ENCODE data around the gene SLC15A2. TPM values are rescaled to one million over a fixed set of nuclear protein-coding genes. Genes with fewer than 3 reads are reported as not detected.

The SLC15A2 gene
- total and polyA plus RNA-seq, 2 experiments from 2014 or later, result 0.26 to 0.90 TPM

GRCh38 chr3:121980450-121980796, 86.2 kb downstream of the SLC15A2 start (continued):
- no peak for TF ChIP-seq ZNF462 (CRISPR knock-in tag; IDR thresholded peaks at IDR 0.05)
- TF ChIP-seq CTCF (conservative IDR thresholded peaks at IDR 0.05; ENCODE audit: low read depth in 2 of 2), result no peak
- TF ChIP-seq ZNF114 (CRISPR knock-in tag; IDR thresholded peaks at IDR 0.05), result no peak

GRCh38 chr3:121981473-121981872, 87.3 kb downstream of the SLC15A2 start:
- Mint-ChIP-seq H3K27me3 (ENCODE audit: insufficient read depth, low read depth, poor library complexity) (peaks cover 1% of the 10 kb centered on the region), H3K4me3 (no peak overlapping the region), H3K9me3 (peaks cover 20% of the 10 kb centered on the region), H3K36me3 (ENCODE audit: low read depth) (peaks cover 20% of the 10 kb centered on the region; the same call in 2 of the 3 replicates), H3K27ac (no peak overlapping the region), H3K4me1 (no peaks in the 10 kb centered on the region)
- no peak overlapping the region for H3K4me3 ChIP-seq
- no peaks in the 10 kb centered on the region for H3K36me3 ChIP-seq (ENCODE audit: insufficient read depth)
- no peak for DNase-seq (ENCODE audit: low spot score)
- H3K79me2 ChIP-seq (replicated peaks; ENCODE audit: insufficient read depth), result no peaks in the 10 kb centered on the region
- H3K27ac ChIP-seq (ENCODE audit: low read depth), result no peak overlapping the region
- no peaks in the 10 kb centered on the region for H3K4me1 ChIP-seq (ENCODE audit: insufficient read depth)
- H3K4me2 ChIP-seq, result no peak overlapping the region
- H3K27me3 ChIP-seq (ENCODE audit: insufficient read depth), result no peaks in the 10 kb centered on the region
- H3F3A ChIP-seq (replicated peaks; ENCODE audit: low read depth), result no peaks in the 10 kb centered on the region
- no peak for ATAC-seq
- H2AFZ ChIP-seq, result no peak overlapping the region
- 0 out of 2 replicates have a peak, but pooled peaks cover under 1% of the 10 kb centered on the region for H3K9me2 ChIP-seq (ENCODE audit: insufficient read depth)
- no peaks in the 10 kb centered on the region for H4K20me1 ChIP-seq (replicated peaks; ENCODE audit: insufficient read depth)
- no peak for TF ChIP-seq ZNF114 (CRISPR knock-in tag; IDR thresholded peaks at IDR 0.05)
- TF ChIP-seq CREB1 (CRISPR knock-in tag; IDR thresholded peaks at IDR 0.05; ENCODE audit: low read depth), result no peak
- TF ChIP-seq REST (IDR thresholded peaks at IDR 0.05; ENCODE audit: unreplicated experiment), result no peak
- TF ChIP-seq EZH2 (IDR thresholded peaks at IDR 0.05; ENCODE audit: low read depth, unreplicated experiment), result no peak
- no peak for TF ChIP-seq CTCF (conservative IDR thresholded peaks at IDR 0.05; ENCODE audit: low read depth in 2 of 2)
- no peak for TF ChIP-seq JUNB (IDR thresholded peaks at IDR 0.05; ENCODE audit: unreplicated experiment)
- TF ChIP-seq NANOG (IDR thresholded peaks at IDR 0.05; ENCODE audit: borderline replicate concordance), result no peak
- TF ChIP-seq ETS1 (IDR thresholded peaks at IDR 0.05), result no peak
- TF ChIP-seq EZH2phosphoT487 (IDR thresholded peaks at IDR 0.05; ENCODE audit: unreplicated experiment), result no peak

Measured in GM23338 (cell line).